Activated naive CD8-positive, alpha-beta T cell treated with anti-CD3 and anti-CD28 coated beads, Interleukin-2, amount 50 U/mL, for 16 hours (primary cell): Measurements from ENCODE around the gene KCNJ10.
"Not testable (repeated sequence)": the region's sequence is repeated elsewhere in the genome, so short reads cannot be mapped to it uniquely, and the experiment has no call there.

Source experiments
- DNase-seq: peaks from one replicate; pipeline ENCODE4 v3.0.0-alpha.2; 2020; ENCODE audit warnings: low read depth, low spot score

The KCNJ10 gene

GRCh38 chr1:160069460-160070231 is at the start of gene KCNJ10:
Gene KCNJ10, minus strand, starts transcription at chr1:160070160. Its CDS starts 27,628 bp downstream, at chr1:160042532.
- DNase-seq = no peak

- no peak for DNase-seq
Measured at GRCh38 chr1:160118928-160119327, 49.0 kb upstream of the KCNJ10 start.

- no peak for DNase-seq
Measured at GRCh38 chr1:160117709-160118183, 47.8 kb upstream of the KCNJ10 start.

GRCh38 chr1:160117300-160117699 is 47.3 kb upstream of the KCNJ10 start:
- no peak for DNase-seq

- DNase-seq = no peak
Measured at GRCh38 chr1:160116283-160117147, 46.6 kb upstream of the KCNJ10 start.

GRCh38 chr1:160115545-160116282 is 45.8 kb upstream of the KCNJ10 start, which contains the start of gene ATP1A2:
Gene ATP1A2, plus strand, starts transcription at chr1:160115759. Its CDS starts 103 bp downstream, at chr1:160115862.
- DNase-seq = no peak

- DNase-seq = no peak
Measured at GRCh38 chr1:160114085-160114484, 44.1 kb upstream of the KCNJ10 start.

- DNase-seq = no peak
Measured at GRCh38 chr1:160113407-160113806, 43.4 kb upstream of the KCNJ10 start.

GRCh38 chr1:160112357-160112756 is 42.4 kb upstream of the KCNJ10 start:
- no peak for DNase-seq

- DNase-seq = not testable (repeated sequence)
Measured at GRCh38 chr1:160111462-160111861, 41.5 kb upstream of the KCNJ10 start.

GRCh38 chr1:160109686-160110085 is 39.7 kb upstream of the KCNJ10 start:
- no peak for DNase-seq

- peak; percentile 25 for DNase-seq
Measured at GRCh38 chr1:160108888-160109662, 39.1 kb upstream of the KCNJ10 start.

- DNase-seq = no peak
Measured at GRCh38 chr1:160107512-160107911, 37.6 kb upstream of the KCNJ10 start.

GRCh38 chr1:160105155-160105554 is 35.2 kb upstream of the KCNJ10 start:
- no peak for DNase-seq

GRCh38 chr1:160104486-160104885 is 34.5 kb upstream of the KCNJ10 start:
- no peak for DNase-seq

GRCh38 chr1:160103658-160104408 is 33.9 kb upstream of the KCNJ10 start:
- no peak for DNase-seq

GRCh38 chr1:160101717-160102522 is 32.0 kb upstream of the KCNJ10 start:
- no peak for DNase-seq

- DNase-seq = peak; percentile 61
Measured at GRCh38 chr1:160101037-160101716, 31.2 kb upstream of the KCNJ10 start.
